Measurements from ENCODE around the gene TACC2.

Gene TACC2

GRCh38 chr10:122138831-122139625 is 150.1 kb downstream of the TACC2 start:
- H3K4me3 ChIP-seq (replicated peaks; ENCODE audit: low read depth, low read length) = no peak overlapping the region
- no peak for DNase-seq (ENCODE audit: extremely low read depth, low read depth)
- TF ChIP-seq CTCF (IDR thresholded peaks at IDR 0.05; ENCODE audit: low read depth, low read length, missing control alignments) = no peak

GRCh38 chr10:122139627-122140170 is 150.7 kb downstream of the TACC2 start:
- H3K4me3 ChIP-seq (replicated peaks; ENCODE audit: low read depth, low read length) = no peak overlapping the region
- no peak for TF ChIP-seq CTCF (IDR thresholded peaks at IDR 0.05; ENCODE audit: low read depth, low read length, missing control alignments)
- no peak for DNase-seq (ENCODE audit: extremely low read depth, low read depth)

GRCh38 chr10:122140461-122140902 is 151.5 kb downstream of the TACC2 start:
- DNase-seq (ENCODE audit: extremely low read depth, low read depth) = no peak
- TF ChIP-seq CTCF (IDR thresholded peaks at IDR 0.05; ENCODE audit: low read depth, low read length, missing control alignments) = no peak
- H3K4me3 ChIP-seq (replicated peaks; ENCODE audit: low read depth, low read length) = no peak overlapping the region

GRCh38 chr10:122140941-122141623 is 152.1 kb downstream of the TACC2 start:
- no peak for TF ChIP-seq CTCF (IDR thresholded peaks at IDR 0.05; ENCODE audit: low read depth, low read length, missing control alignments)
- DNase-seq (ENCODE audit: extremely low read depth, low read depth) = peak; percentile 84
- no peak overlapping the region for H3K4me3 ChIP-seq (replicated peaks; ENCODE audit: low read depth, low read length)

- no peak for DNase-seq (ENCODE audit: extremely low read depth, low read depth)
- no peak for TF ChIP-seq CTCF (IDR thresholded peaks at IDR 0.05; ENCODE audit: low read depth, low read length, missing control alignments)
- no peak overlapping the region for H3K4me3 ChIP-seq (replicated peaks; ENCODE audit: low read depth, low read length)
Measured at GRCh38 chr10:122141821-122142640, 153.1 kb downstream of the TACC2 start.

- no peak overlapping the region for H3K4me3 ChIP-seq (replicated peaks; ENCODE audit: low read depth, low read length)
- no peak for DNase-seq (ENCODE audit: extremely low read depth, low read depth)
- peak; percentile 92 for TF ChIP-seq CTCF (IDR thresholded peaks at IDR 0.05; ENCODE audit: low read depth, low read length, missing control alignments)
Measured at GRCh38 chr10:122142641-122143237, 153.8 kb downstream of the TACC2 start.
